ENCODE measurements around the gene PKP1. TPM values are rescaled to one million over a fixed set of nuclear protein-coding genes. Genes with fewer than 3 reads are reported as not detected.
A peak's percentile ranks its signal among the peaks of the same experiment; 100 is the strongest.

Gene PKP1
- total RNA-seq, 1 donor from 2014 or later, result 409 TPM

GRCh38 chr1:201296352-201296751 lies 13.0 kb downstream of the PKP1 start:
- Histone ChIP-seq H3K27ac (peak overlapping the region; percentile 80), H3K27me3 (no peaks in the 10 kb centered on the region), H3K9me3 (no peaks in the 10 kb centered on the region), H3K36me3 (no peaks in the 10 kb centered on the region), H3K4me3 (no peak overlapping the region), H3K4me1 (peaks cover 55% of the 10 kb centered on the region)
- intact Hi-C loops (cut with DNase I), result no loop called here
- DNase-seq (ENCODE audit: extremely low spot score in 2 of 2), result no peak
- no peak for TF ChIP-seq CTCF (IDR thresholded peaks at IDR 0.05)
- no peak for TF ChIP-seq POLR2A (IDR thresholded peaks at IDR 0.05)
- no peak for TF ChIP-seq POLR2AphosphoS5 (IDR thresholded peaks at IDR 0.05; ENCODE audit: insufficient read depth in 1 of 2, low read depth in 1 of 2)

GRCh38 chr1:201298396-201299381 lies 15.4 kb downstream of the PKP1 start:
- Histone ChIP-seq H3K9me3 (no peaks in the 10 kb centered on the region), H3K36me3 (no peaks in the 10 kb centered on the region), H3K27ac (peak overlapping the region; percentile 80), H3K4me1 (peaks cover 51% of the 10 kb centered on the region), H3K27me3 (no peaks in the 10 kb centered on the region), H3K4me3 (no peak overlapping the region)
- no peak for DNase-seq (ENCODE audit: extremely low spot score in 2 of 2)
- intact Hi-C loops (cut with DNase I), result no loop called here
- TF ChIP-seq POLR2AphosphoS5 (IDR thresholded peaks at IDR 0.05; ENCODE audit: insufficient read depth in 1 of 2, low read depth in 1 of 2) (no peak), CTCF (IDR thresholded peaks at IDR 0.05) (no peak), POLR2A (IDR thresholded peaks at IDR 0.05) (no peak)

GRCh38 chr1:201299968-201300367 lies 16.7 kb downstream of the PKP1 start:
- DNase-seq (ENCODE audit: extremely low spot score in 2 of 2), result no peak
- H3K27ac ChIP-seq, result peak overlapping the region; percentile 80
- H3K9me3 ChIP-seq, result no peaks in the 10 kb centered on the region
- no peak overlapping the region for H3K4me3 ChIP-seq
- H3K36me3 ChIP-seq, result no peaks in the 10 kb centered on the region
- TF ChIP-seq POLR2A (IDR thresholded peaks at IDR 0.05) (no peak), POLR2AphosphoS5 (IDR thresholded peaks at IDR 0.05; ENCODE audit: insufficient read depth in 1 of 2, low read depth in 1 of 2) (peak; percentile 45 to 77)
- H3K27me3 ChIP-seq, result no peaks in the 10 kb centered on the region
- intact Hi-C loops (cut with DNase I), result no loop called here
- H3K4me1 ChIP-seq, result peaks cover 55% of the 10 kb centered on the region

GRCh38 chr1:201300641-201301040 lies 17.3 kb downstream of the PKP1 start:
- Histone ChIP-seq H3K27me3 (no peaks in the 10 kb centered on the region), H3K9me3 (no peaks in the 10 kb centered on the region), H3K27ac (peak overlapping the region; percentile 80), H3K36me3 (no peaks in the 10 kb centered on the region), H3K4me3 (no peak overlapping the region), H3K4me1 (peaks cover 60% of the 10 kb centered on the region)
- intact Hi-C loops (cut with DNase I), result no loop called here
- TF ChIP-seq POLR2AphosphoS5 (IDR thresholded peaks at IDR 0.05; ENCODE audit: insufficient read depth in 1 of 2, low read depth in 1 of 2) (no peak), POLR2A (IDR thresholded peaks at IDR 0.05) (no peak), CTCF (IDR thresholded peaks at IDR 0.05) (no peak)
- DNase-seq (ENCODE audit: extremely low spot score in 2 of 2), result no peak

- Histone ChIP-seq H3K9me3 (no peaks in the 10 kb centered on the region), H3K27me3 (no peaks in the 10 kb centered on the region), H3K4me1 (peaks cover 67% of the 10 kb centered on the region), H3K27ac (peak overlapping the region; percentile 80), H3K36me3 (no peaks in the 10 kb centered on the region), H3K4me3 (no peak overlapping the region)
- no peak for DNase-seq (ENCODE audit: extremely low spot score in 2 of 2)
- intact Hi-C loops (cut with DNase I), result no loop called here
- TF ChIP-seq POLR2AphosphoS5 (IDR thresholded peaks at IDR 0.05; ENCODE audit: insufficient read depth in 1 of 2, low read depth in 1 of 2) (peak in 1 of 2 donors; percentile 42), POLR2A (IDR thresholded peaks at IDR 0.05) (no peak)
These were observed 19.2 kb downstream of the PKP1 start for GRCh38 chr1:201302163-201303152.
